Endothelial cell of umbilical vein (primary cell): ENCODE measurements around the gene TSG101. TPM values are rescaled to one million over a fixed set of nuclear protein-coding genes. Genes with fewer than 3 reads are reported as not detected.

Source experiments
- BruUV-seq: library from RNA; stranded (reverse); fragments of 400-500 nt; replicated peaks from 2 replicates; lab custom pipeline; 2021; lab: Mats Ljungman, UMichigan
- CTCF ChIA-PET: fragments of 300-600, 350-600 bp; sonication (Branson Sonifier 250); formaldehyde crosslinking; loops from one replicate; lab custom pipeline; 2021; ENCODE audit warnings: antibody characterized with exemption, inconsistent platforms; lab: Charles Lee
- POLR2A ChIA-PET: fragments of 300-600, 350-600 bp; sonication (Branson Sonifier 250); formaldehyde crosslinking; loops from one replicate; lab custom pipeline; 2021; ENCODE audit warnings: antibody characterized with exemption, inconsistent platforms; lab: Charles Lee
- DNase-seq: peaks from one replicate; pipeline ENCODE4 v3.0.0-alpha.2; 2011; ENCODE audit warnings: low read depth, low spot score
- FAIRE-seq: peaks from 2 replicates; lab custom pipeline; 2011; peaks lifted over from hg19 to GRCh38; lab: Jason Lieb, UNC
- H2AFZ ChIP-seq: 2 replicates; pipeline ENCODE4 v1.6.0; 2012; ENCODE audit warnings: low read depth, low read length, control low read depth, inconsistent platforms
- H3K27ac ChIP-seq: 2 replicates; pipeline ENCODE4 v1.5.1; 2011; ENCODE audit warnings: low read depth, mild to moderate bottlenecking, control low read depth, low read length, moderate library complexity; ENCODE audit not compliant: insufficient read depth
- H3K27me3 ChIP-seq, 2 experiments: 2 replicates each; pipeline versions ENCODE4 v1.6.0 to v1.6.1; 2011; ENCODE audit warnings: low read length in 2 of 2, mixed read lengths in 1 of 2; ENCODE audit not compliant: control insufficient read depth in 2 of 2, insufficient read depth in 2 of 2
- H3K36me3 ChIP-seq, 2 experiments: 2 replicates in 1 of 2; 3 replicates in 1 of 2; pipeline ENCODE4 v1.5.1; 2011; ENCODE audit warnings: low read length in 2 of 2, mild to moderate bottlenecking in 1 of 2, moderate library complexity in 1 of 2; ENCODE audit not compliant: control insufficient read depth in 2 of 2, insufficient read depth in 2 of 2; ENCODE audit errors: extremely low read depth in 1 of 2
- H3K4me1 ChIP-seq: 3 replicates; pipeline ENCODE4 v1.5.1; 2011; ENCODE audit warnings: mild to moderate bottlenecking, low read length; ENCODE audit not compliant: control insufficient read depth, insufficient read depth; ENCODE audit errors: extremely low read depth
- H3K4me2 ChIP-seq: 2 replicates; pipeline ENCODE4 v1.6.1; 2011; ENCODE audit warnings: low read length, control low read depth, mixed read lengths; ENCODE audit not compliant: insufficient read depth
- H3K4me3 ChIP-seq, 3 experiments: fragments of 200-600 bp in 1 of 3; sonication (generic), shearing (Covaris generic) in 1 of 3; replicated peaks in 1 of 3; 2 replicates each; pipeline ENCODE4 v1.5.1; 2011 to 2016; ENCODE audit warnings: control low read depth in 3 of 3, low read length in 3 of 3, mild to moderate bottlenecking in 2 of 3, inconsistent platforms in 1 of 3, low read depth in 1 of 3, moderate library complexity in 1 of 3; ENCODE audit not compliant: insufficient read depth in 1 of 3
- H3K79me2 ChIP-seq: 2 replicates; pipeline ENCODE4 v1.6.0; 2012; ENCODE audit warnings: low read length, inconsistent platforms; ENCODE audit not compliant: control insufficient read depth, insufficient read depth
- H3K9ac ChIP-seq: replicated peaks from 2 replicates; pipeline ENCODE3; 2011; ENCODE audit warnings: low read length, control low read depth; ENCODE audit not compliant: insufficient read depth; ENCODE audit errors: extremely low read depth
- H3K9me1 ChIP-seq: replicated peaks from 3 replicates; pipeline ENCODE4 v1.6.0; 2011; ENCODE audit warnings: mild to moderate bottlenecking, low read length; ENCODE audit not compliant: control insufficient read depth, insufficient read depth; ENCODE audit errors: extremely low read depth
- H3K9me3 ChIP-seq: replicated peaks from 2 replicates; pipeline ENCODE4 v1.5.1; 2012; ENCODE audit warnings: low read length, inconsistent platforms; ENCODE audit not compliant: control insufficient read depth, insufficient read depth
- H4K20me1 ChIP-seq: replicated peaks from 2 replicates; pipeline ENCODE3; 2011; ENCODE audit warnings: mild to moderate bottlenecking, low read length; ENCODE audit not compliant: control insufficient read depth, insufficient read depth; ENCODE audit errors: extremely low read depth
- CTCF ChIP-seq, 2 donors: IDR thresholded peaks; 1 replicate in 1 of 2; 2 replicates in 1 of 2; pipeline ENCODE4 v1.5.1; 2011; ENCODE audit warnings: low read length in 2 of 2, mild to moderate bottlenecking in 2 of 2, moderate library complexity in 2 of 2, control low read depth in 1 of 2, inconsistent platforms in 1 of 2, low read depth in 1 of 2; ENCODE audit not compliant: insufficient read depth in 1 of 2; ENCODE audit errors: extremely low read depth in 1 of 2
- EZH2 ChIP-seq: IDR thresholded peaks from 2 replicates; pipeline ENCODE4 v1.6.1; 2012; ENCODE audit warnings: borderline replicate concordance, low read depth, mild to moderate bottlenecking, moderate library complexity, low read length, inconsistent platforms; ENCODE audit not compliant: severe bottlenecking
- FOS ChIP-seq: IDR thresholded peaks from 2 replicates; pipeline ENCODE4 v1.6.1; 2011; ENCODE audit warnings: mild to moderate bottlenecking, low read length, moderate library complexity, borderline replicate concordance; ENCODE audit not compliant: insufficient read depth
- GATA2 ChIP-seq: IDR thresholded peaks from 2 replicates; pipeline ENCODE4 v1.7.0; 2011; ENCODE audit warnings: low read depth, mild to moderate bottlenecking, moderate library complexity, mixed read lengths, low read length; ENCODE audit not compliant: insufficient read length, insufficient read depth
- JUN ChIP-seq: IDR thresholded peaks from 2 replicates; pipeline ENCODE4 v1.6.1; 2011; ENCODE audit warnings: borderline replicate concordance, low read depth; ENCODE audit not compliant: insufficient read length, insufficient read depth
- MAX ChIP-seq: IDR thresholded peaks from 2 replicates; pipeline ENCODE4 v1.6.1; 2011; ENCODE audit not compliant: insufficient read depth, insufficient read length
- MYC ChIP-seq: IDR thresholded peaks from one replicate; pipeline ENCODE4 v1.6.1; 2011; ENCODE audit warnings: mild to moderate bottlenecking, low read depth, low read length
- POLR2A ChIP-seq: IDR thresholded peaks from 2 replicates; pipeline ENCODE4 v1.6.1; 2012; ENCODE audit warnings: low read depth, mild to moderate bottlenecking, control low read depth, low read length
- POLR2AphosphoS5 ChIP-seq: IDR thresholded peaks from 2 replicates; pipeline ENCODE4 v1.6.1; 2012; ENCODE audit warnings: low read depth, mild to moderate bottlenecking, control low read depth, low read length, moderate library complexity; ENCODE audit not compliant: insufficient read depth
- dilution Hi-C: fragments of 300-500 bp; cut with MboI; formaldehyde crosslinking; loops from one replicate; pipeline ENCODE4 v1.15.0; 2019; ENCODE audit warnings: low sequenced_read_pairs; ENCODE audit not compliant: extremely low pct_ligation_motif_present
- intact Hi-C: fragments of 100-400 bp; cut with micrococcal nuclease; formaldehyde crosslinking; loops from one replicate; pipeline ENCODE4 v1.10.0; 2022
- polyA plus RNA-seq, 4 experiments: library from polyadenylated mRNA; depleted of rRNA in 3 of 4; stranded (reverse) in 3 of 4; unstranded in 1 of 4; fragments of >200 nt; gene quantifications; 2 replicates each; pipeline versions ENCODE4 v1.2.1 to v1.2.3, GENCODE V29; 2011 to 2012; ENCODE audit warnings: missing spikeins in 1 of 4
- total RNA-seq: library from RNA; stranded (reverse); gene quantifications from 2 replicates; pipeline ENCODE4 v1.2.3, GENCODE V29; 2021

The TSG101 gene
- total and polyA plus RNA-seq, 2 donors (not counting 3 experiments of a cell fraction or from before 2014, with no cell fraction given), result 41.3 to 163 TPM

GRCh38 chr11:18524248-18524647 lies 2.5 kb downstream of the TSG101 start:
- TF ChIP-seq EZH2 (no peak), CTCF (IDR thresholded peaks at IDR 0.05; ENCODE audit: extremely low read depth in 1 of 2, insufficient read depth in 1 of 2, low read depth in 1 of 2, low read length in 2 of 2) (no peak), MAX (no peak), FOS (no peak), JUN (no peak), POLR2AphosphoS5 (no peak), POLR2A (no peak), GATA2 (no peak), MYC (no peak)

More at GRCh38 chr11:18524248-18524647, 2.5 kb downstream of the TSG101 start:
- DNase-seq, result no peak
- CTCF ChIA-PET, result interaction anchor here (0.6 to 0.8 kb wide), 2 partner anchors 10 to 127 kb away, joined by 3 read pairs; no protein-coding TSS in a partner anchor
- dilution Hi-C loops (no loop called here), intact Hi-C loops (loop anchor here (10.0 kb wide), 1 partner anchor 279 kb away; the partner anchor contains the start of gene SAA2)
- Histone ChIP-seq H3K36me3 (no peaks in the 10 kb centered on the region), H3K4me2 (no peak overlapping the region), H3K4me1 (peaks cover 15% of the 10 kb centered on the region), H4K20me1 (no peaks in the 10 kb centered on the region), H3K9ac (no peak overlapping the region), H3K4me3 (no peak overlapping the region), H3K27ac (no peak overlapping the region), H3K9me1 (no peaks in the 10 kb centered on the region), H3K79me2 (peaks cover 27% of the 10 kb centered on the region), H2AFZ (no peak overlapping the region), H3K9me3 (no peaks in the 10 kb centered on the region), H3K27me3 (no peaks in the 10 kb centered on the region)
- BruUV-seq, result TSS peak; percentile 0
- no peak for FAIRE-seq
- POLR2A ChIA-PET, result no interaction called here
